UCSD-AML1 (cell line): ENCODE data around the gene OPA1.

Experiments
- DNase-seq: peaks from one replicate; lab custom pipeline; 2025; ENCODE audit not compliant: unreplicated experiment; lab: John Stamatoyannopoulos, UW

The OPA1 gene

GRCh38 chr3:193734737-193735366 lies 141.8 kb downstream of the OPA1 start:
- DNase-seq = no peak

- DNase-seq = no peak
Measured at GRCh38 chr3:193735850-193736249, 142.8 kb downstream of the OPA1 start.

GRCh38 chr3:193736616-193737015 lies 143.6 kb downstream of the OPA1 start:
- DNase-seq = no peak

GRCh38 chr3:193737191-193737751 lies 144.3 kb downstream of the OPA1 start:
- no peak for DNase-seq

- no peak for DNase-seq
Measured at GRCh38 chr3:193742628-193743027, 149.6 kb downstream of the OPA1 start.

GRCh38 chr3:193743702-193744047 lies 150.7 kb downstream of the OPA1 start:
- DNase-seq = no peak

GRCh38 chr3:193744048-193744821 lies 151.2 kb downstream of the OPA1 start:
- no peak for DNase-seq

GRCh38 chr3:193744822-193745684 lies 152.0 kb downstream of the OPA1 start:
- no peak for DNase-seq

GRCh38 chr3:193746832-193747231 lies 153.8 kb downstream of the OPA1 start:
- no peak for DNase-seq
